Erythroblast (primary cell): ENCODE results near the gene DRD2.

ENCODE experiments used
- GATA1 ChIP-seq: IDR thresholded peaks from 2 replicates; pipeline ENCODE4 v1.6.1; 2011; ENCODE audit warnings: low read depth, mild to moderate bottlenecking, control low read depth, low read length, moderate library complexity
- POLR2A ChIP-seq: IDR thresholded peaks from 2 replicates; pipeline ENCODE4 v1.6.1; 2011; ENCODE audit warnings: mild to moderate bottlenecking, low read length

DNA sequence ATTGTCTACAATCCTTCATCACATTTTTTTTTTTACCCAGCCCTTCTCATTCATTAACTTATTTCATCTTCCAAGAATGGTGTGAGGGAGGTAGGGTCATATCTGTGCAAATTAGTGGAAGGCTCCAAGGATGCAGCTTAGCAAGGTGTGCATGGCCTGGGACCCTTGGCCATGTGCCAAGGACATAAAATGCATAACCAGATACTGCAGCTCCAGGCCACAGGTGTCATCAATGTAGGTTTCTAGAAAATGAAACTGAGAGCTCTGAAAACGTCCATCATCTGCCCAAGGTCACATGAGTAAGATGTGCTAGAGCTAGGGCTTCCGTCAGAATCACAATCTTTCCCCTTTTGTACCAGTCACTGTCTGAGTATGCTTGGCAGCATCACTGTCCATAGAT lies 57.8 kb downstream of the DRD2 start:
- TF ChIP-seq POLR2A (no peak), GATA1 (no peak)
